ENCODE results near the gene BNIP1.

GRCh38 chr5:173140769-173141168, 3.6 kb upstream of the BNIP1 start:
- TF ChIP-seq CTCF (IDR thresholded peaks at IDR 0.05; ENCODE audit: poor library complexity, severe bottlenecking) (no peak), MXI1 (conservative IDR thresholded peaks at IDR 0.05; ENCODE audit: poor library complexity, severe bottlenecking) (no peak)
